Measurements from ENCODE around the gene RNPEPL1. TPM values are rescaled to one million over a fixed set of nuclear protein-coding genes. Genes with fewer than 3 reads are reported as not detected.

RNPEPL1 gene
- total and polyA plus RNA-seq, 2 experiments from 2014 or later = 6.0 to 21.0 TPM

DNA sequence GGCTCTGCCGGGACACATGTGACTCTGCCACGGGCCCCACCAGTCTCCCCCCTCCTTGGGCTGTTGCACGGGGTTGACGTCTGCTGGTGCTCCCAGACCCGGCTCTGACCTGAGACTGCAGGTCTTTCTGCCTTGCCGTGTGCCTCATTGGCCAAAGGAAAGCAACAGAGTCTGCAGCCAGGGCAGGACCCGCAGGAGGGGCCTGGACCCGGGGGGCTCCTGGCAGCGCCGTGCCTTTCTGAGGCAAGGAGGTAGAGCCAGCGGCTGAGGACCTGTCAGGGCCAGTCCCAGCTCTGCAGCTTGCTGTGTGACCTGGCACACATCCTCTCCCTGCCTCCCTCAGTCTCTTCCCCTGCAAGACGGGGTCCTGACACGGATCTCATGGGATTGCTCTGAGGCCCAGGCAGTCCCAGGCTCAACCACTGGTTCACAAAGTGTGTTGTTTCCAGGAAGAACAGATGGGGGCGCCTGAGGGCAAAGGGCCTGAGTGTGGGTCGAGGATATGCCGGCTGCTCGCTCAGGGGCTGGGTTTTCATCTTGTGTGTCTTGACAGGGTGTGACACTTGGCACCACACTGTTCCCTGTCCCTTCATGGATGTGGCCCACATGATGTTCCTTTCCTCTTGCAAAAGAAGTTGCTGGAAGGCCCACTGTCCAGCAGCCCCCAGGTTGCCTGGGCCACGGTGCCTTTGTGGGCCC, 27.2 kb downstream of the RNPEPL1 start:
- Histone ChIP-seq H3K4me2 (no peak overlapping the region), H3F3A (replicated peaks; ENCODE audit: low read depth) (no peaks in the 10 kb centered on the region), H3K36me3 (ENCODE audit: insufficient read depth) (no peaks in the 10 kb centered on the region), H3K9me2 (ENCODE audit: insufficient read depth) (no peaks in the 10 kb centered on the region), H3K79me2 (replicated peaks; ENCODE audit: insufficient read depth) (peaks cover 18% of the 10 kb centered on the region), H2AFZ (no peak overlapping the region), H3K4me3 (no peak overlapping the region), H4K20me1 (replicated peaks; ENCODE audit: insufficient read depth) (peaks cover 3% of the 10 kb centered on the region), H3K27me3 (ENCODE audit: insufficient read depth) (no peaks in the 10 kb centered on the region), H3K27ac (ENCODE audit: low read depth) (no peak overlapping the region), H3K4me1 (ENCODE audit: insufficient read depth) (no peaks in the 10 kb centered on the region)
- DNase-seq (ENCODE audit: low spot score) (peak; percentile 86), ATAC-seq (peak; percentile 97)
- Mint-ChIP-seq H3K36me3 (ENCODE audit: low read depth) (peaks cover 2% of the 10 kb centered on the region; the same call in 2 of the 3 replicates), H3K4me3 (no peak overlapping the region), H3K9me3 (no peaks in the 10 kb centered on the region), H3K4me1 (no peaks in the 10 kb centered on the region; the same call in 2 of the 3 replicates), H3K27me3 (ENCODE audit: insufficient read depth, low read depth, poor library complexity) (peaks cover 1% of the 10 kb centered on the region), H3K27ac (no peak overlapping the region)
- TF ChIP-seq, protein P1, sequence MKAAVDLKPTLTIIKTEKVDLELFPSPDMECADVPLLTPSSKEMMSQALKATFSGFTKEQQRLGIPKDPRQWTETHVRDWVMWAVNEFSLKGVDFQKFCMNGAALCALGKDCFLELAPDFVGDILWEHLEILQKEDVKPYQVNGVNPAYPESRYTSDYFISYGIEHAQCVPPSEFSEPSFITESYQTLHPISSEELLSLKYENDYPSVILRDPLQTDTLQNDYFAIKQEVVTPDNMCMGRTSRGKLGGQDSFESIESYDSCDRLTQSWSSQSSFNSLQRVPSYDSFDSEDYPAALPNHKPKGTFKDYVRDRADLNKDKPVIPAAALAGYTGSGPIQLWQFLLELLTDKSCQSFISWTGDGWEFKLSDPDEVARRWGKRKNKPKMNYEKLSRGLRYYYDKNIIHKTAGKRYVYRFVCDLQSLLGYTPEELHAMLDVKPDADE (IDR thresholded peaks at IDR 0.05) = no peak
- TF ChIP-seq, protein P2, sequence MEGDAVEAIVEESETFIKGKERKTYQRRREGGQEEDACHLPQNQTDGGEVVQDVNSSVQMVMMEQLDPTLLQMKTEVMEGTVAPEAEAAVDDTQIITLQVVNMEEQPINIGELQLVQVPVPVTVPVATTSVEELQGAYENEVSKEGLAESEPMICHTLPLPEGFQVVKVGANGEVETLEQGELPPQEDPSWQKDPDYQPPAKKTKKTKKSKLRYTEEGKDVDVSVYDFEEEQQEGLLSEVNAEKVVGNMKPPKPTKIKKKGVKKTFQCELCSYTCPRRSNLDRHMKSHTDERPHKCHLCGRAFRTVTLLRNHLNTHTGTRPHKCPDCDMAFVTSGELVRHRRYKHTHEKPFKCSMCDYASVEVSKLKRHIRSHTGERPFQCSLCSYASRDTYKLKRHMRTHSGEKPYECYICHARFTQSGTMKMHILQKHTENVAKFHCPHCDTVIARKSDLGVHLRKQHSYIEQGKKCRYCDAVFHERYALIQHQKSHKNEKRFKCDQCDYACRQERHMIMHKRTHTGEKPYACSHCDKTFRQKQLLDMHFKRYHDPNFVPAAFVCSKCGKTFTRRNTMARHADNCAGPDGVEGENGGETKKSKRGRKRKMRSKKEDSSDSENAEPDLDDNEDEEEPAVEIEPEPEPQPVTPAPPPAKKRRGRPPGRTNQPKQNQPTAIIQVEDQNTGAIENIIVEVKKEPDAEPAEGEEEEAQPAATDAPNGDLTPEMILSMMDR (conservative IDR thresholded peaks at IDR 0.05; ENCODE audit: low read depth in 2 of 2) = peak; percentile 58 to 79

DNA sequence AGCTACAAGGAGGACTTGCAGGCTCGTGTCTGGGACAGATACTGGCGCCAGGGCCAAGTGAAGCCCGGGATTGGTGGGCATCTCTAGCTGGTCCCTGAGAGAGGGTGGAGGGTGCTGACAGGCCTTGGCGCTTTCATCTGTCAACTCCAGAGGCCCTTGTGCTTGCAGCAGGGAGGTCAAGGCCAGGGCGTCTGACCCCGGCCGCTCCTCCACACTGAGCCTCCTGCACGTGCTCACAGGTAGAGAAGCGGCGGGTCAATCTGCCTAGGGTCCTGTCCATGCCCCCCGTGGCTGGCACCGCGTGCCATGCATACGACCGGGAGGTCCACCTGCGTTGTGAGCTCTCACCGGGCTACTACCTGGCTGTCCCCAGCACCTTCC, 27.8 kb downstream of the RNPEPL1 start:
- Histone ChIP-seq H3K79me2 (replicated peaks; ENCODE audit: insufficient read depth) (peaks cover 14% of the 10 kb centered on the region), H3K4me2 (no peak overlapping the region), H3K27me3 (ENCODE audit: insufficient read depth) (no peaks in the 10 kb centered on the region), H3K4me1 (ENCODE audit: insufficient read depth) (no peaks in the 10 kb centered on the region), H3F3A (replicated peaks; ENCODE audit: low read depth) (no peaks in the 10 kb centered on the region), H3K9me2 (ENCODE audit: insufficient read depth) (no peaks in the 10 kb centered on the region), H3K27ac (ENCODE audit: low read depth) (no peak overlapping the region), H4K20me1 (replicated peaks; ENCODE audit: insufficient read depth) (peaks cover 3% of the 10 kb centered on the region), H3K36me3 (ENCODE audit: insufficient read depth) (no peaks in the 10 kb centered on the region), H3K4me3 (no peak overlapping the region), H2AFZ (no peak overlapping the region)
- Mint-ChIP-seq H3K36me3 (ENCODE audit: low read depth) (peaks cover 2% of the 10 kb centered on the region; the same call in 2 of the 3 replicates), H3K9me3 (no peaks in the 10 kb centered on the region), H3K4me1 (no peaks in the 10 kb centered on the region; the same call in 2 of the 3 replicates), H3K27ac (no peak overlapping the region), H3K27me3 (ENCODE audit: insufficient read depth, low read depth, poor library complexity) (peaks cover 1% of the 10 kb centered on the region), H3K4me3 (no peak overlapping the region)
- ATAC-seq = no peak
- TF ChIP-seq CREB1 (CRISPR knock-in tag; IDR thresholded peaks at IDR 0.05; ENCODE audit: low read depth) = no peak
- TF ChIP-seq, protein P2 (conservative IDR thresholded peaks at IDR 0.05; ENCODE audit: low read depth in 2 of 2) = no peak
- TF ChIP-seq STAT1 (IDR thresholded peaks at IDR 0.05; ENCODE audit: unreplicated experiment) = no peak
- TF ChIP-seq, protein P1 (IDR thresholded peaks at IDR 0.05) = no peak
- no peak for TF ChIP-seq ZNF331 (CRISPR knock-in tag; IDR thresholded peaks at IDR 0.05; ENCODE audit: low read depth)
- TF ChIP-seq JUNB (IDR thresholded peaks at IDR 0.05; ENCODE audit: unreplicated experiment) = no peak
- TF ChIP-seq ZNF114 (CRISPR knock-in tag; IDR thresholded peaks at IDR 0.05) = no peak
- no peak for TF ChIP-seq POLR2AphosphoS5 (IDR thresholded peaks at IDR 0.05; ENCODE audit: low read depth)
- no peak for TF ChIP-seq EZH2phosphoT487 (IDR thresholded peaks at IDR 0.05; ENCODE audit: unreplicated experiment)
- TF ChIP-seq, protein P3, sequence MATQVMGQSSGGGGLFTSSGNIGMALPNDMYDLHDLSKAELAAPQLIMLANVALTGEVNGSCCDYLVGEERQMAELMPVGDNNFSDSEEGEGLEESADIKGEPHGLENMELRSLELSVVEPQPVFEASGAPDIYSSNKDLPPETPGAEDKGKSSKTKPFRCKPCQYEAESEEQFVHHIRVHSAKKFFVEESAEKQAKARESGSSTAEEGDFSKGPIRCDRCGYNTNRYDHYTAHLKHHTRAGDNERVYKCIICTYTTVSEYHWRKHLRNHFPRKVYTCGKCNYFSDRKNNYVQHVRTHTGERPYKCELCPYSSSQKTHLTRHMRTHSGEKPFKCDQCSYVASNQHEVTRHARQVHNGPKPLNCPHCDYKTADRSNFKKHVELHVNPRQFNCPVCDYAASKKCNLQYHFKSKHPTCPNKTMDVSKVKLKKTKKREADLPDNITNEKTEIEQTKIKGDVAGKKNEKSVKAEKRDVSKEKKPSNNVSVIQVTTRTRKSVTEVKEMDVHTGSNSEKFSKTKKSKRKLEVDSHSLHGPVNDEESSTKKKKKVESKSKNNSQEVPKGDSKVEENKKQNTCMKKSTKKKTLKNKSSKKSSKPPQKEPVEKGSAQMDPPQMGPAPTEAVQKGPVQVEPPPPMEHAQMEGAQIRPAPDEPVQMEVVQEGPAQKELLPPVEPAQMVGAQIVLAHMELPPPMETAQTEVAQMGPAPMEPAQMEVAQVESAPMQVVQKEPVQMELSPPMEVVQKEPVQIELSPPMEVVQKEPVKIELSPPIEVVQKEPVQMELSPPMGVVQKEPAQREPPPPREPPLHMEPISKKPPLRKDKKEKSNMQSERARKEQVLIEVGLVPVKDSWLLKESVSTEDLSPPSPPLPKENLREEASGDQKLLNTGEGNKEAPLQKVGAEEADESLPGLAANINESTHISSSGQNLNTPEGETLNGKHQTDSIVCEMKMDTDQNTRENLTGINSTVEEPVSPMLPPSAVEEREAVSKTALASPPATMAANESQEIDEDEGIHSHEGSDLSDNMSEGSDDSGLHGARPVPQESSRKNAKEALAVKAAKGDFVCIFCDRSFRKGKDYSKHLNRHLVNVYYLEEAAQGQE (IDR thresholded peaks at IDR 0.05; ENCODE audit: unreplicated experiment) = no peak
- DNase-seq (ENCODE audit: low spot score) = no peak
